Gastrocnemius medialis (tissue), 4 donors: ENCODE data around the gene NR1D1.

Experiments
- CTCF ChIP-seq, 5 experiments: fragments of 450-650 bp in 3 of 5; fragments of 200-600 bp in 2 of 5; sonication (generic) in 2 of 5; IDR thresholded peaks in 4 of 5; conservative IDR thresholded peaks in 1 of 5; 1 replicate in 4 of 5; 2 replicates in 1 of 5; pipeline ENCODE4 v1.5.1; 2016 to 2019; ENCODE audit warnings: antibody characterized with exemption in 5 of 5, mild to moderate bottlenecking in 3 of 5, moderate library complexity in 3 of 5
- POLR2A ChIP-seq, 2 donors: fragments of 450-650 bp; IDR thresholded peaks; one replicate each; pipeline ENCODE4 v1.6.1; 2017; ENCODE audit warnings: antibody characterized with exemption in 2 of 2, mild to moderate bottlenecking in 2 of 2, moderate library complexity in 2 of 2

DNA sequence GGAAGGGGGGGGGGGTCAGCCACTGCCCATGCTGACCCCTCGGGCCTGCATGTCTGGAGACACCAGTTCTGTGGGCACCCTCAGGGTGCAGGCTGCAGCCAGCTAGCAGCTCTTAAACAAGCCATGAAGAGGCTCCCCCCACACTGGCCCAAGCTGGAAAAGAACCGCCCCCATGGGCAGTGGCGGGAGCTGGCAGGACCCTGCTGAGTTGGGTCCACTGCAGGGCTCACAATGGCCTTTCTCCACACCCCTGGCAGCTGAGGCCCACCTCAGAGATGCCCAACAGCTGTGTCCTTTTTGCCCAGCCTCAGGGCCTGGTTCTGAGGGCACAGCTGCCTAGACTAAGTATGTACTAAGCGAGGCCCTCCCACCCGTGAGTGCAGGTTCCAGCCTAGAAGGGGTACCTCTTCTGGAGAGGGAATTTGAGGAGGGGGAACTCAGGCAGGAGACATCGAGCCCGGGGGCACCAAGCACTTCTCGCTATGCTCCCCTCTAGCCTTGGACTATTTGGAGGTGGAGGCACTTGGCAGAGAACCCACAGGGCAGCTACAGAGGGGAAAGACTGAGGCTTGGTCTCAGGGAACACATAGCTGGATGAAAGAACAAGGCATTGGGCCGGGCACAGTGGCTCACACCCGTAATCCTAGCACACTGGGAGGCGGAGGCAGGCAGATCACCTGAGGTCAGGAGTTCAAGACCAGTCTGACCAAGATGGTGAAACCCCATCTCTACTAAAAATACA lies 34.4 kb downstream of the NR1D1 start:
- no peak for TF ChIP-seq POLR2A (IDR thresholded peaks at IDR 0.05)
- no peak for TF ChIP-seq CTCF (IDR thresholded peaks at IDR 0.05 in 4 of 5, conservative IDR thresholded peaks at IDR 0.05 in 1 of 5)
